HepG2 (cell line): Measurements from ENCODE around the gene MGA. TPM values are rescaled to one million over a fixed set of nuclear protein-coding genes. Genes with fewer than 3 reads are reported as not detected.
"Not testable (repeated sequence)": the region's sequence is repeated elsewhere in the genome, so short reads cannot be mapped to it uniquely, and the experiment has no call there.

Experiments
- ATAC-seq: fragments of 200-7000 bp; cut with Tn5 transposase; 3 replicates; pipeline ENCODE4 v1.9.1; 2020; ENCODE audit warnings: mild to moderate bottlenecking, moderate library complexity
- BruUV-seq: library from RNA; stranded (reverse); fragments of 400-500 nt; replicated peaks from 2 replicates; lab custom pipeline; 2021; lab: Mats Ljungman, UMichigan
- CTCF ChIA-PET: fragments of 300-600 bp; formaldehyde crosslinking; extraction: SDS; loops from one replicate; lab custom pipeline; 2021; ENCODE audit warnings: low total read pairs, inconsistent platforms, low intra/inter-chr PET ratio; lab: Yijun Ruan, JAX
- POLR2A ChIA-PET: fragments of 350-600 bp; sonication (Branson Sonifier 250); formaldehyde crosslinking; loops from one replicate; lab custom pipeline; 2020; ENCODE audit warnings: antibody characterized with exemption, inconsistent platforms; lab: Yijun Ruan, JAX
- DNase-seq: peaks from one replicate; pipeline ENCODE4 v3.0.0-alpha.2; 2015; ENCODE audit warnings: low spot score
- FAIRE-seq: peaks from 3 replicates; lab custom pipeline; 2011; peaks lifted over from hg19 to GRCh38; lab: Jason Lieb, UNC
- H2AFZ ChIP-seq: one replicate; pipeline ENCODE4 v1.6.1; 2011; ENCODE audit warnings: low read length, inconsistent platforms
- H3K27ac ChIP-seq: fragments of 300-600 bp; 3 replicates; pipeline ENCODE4 v1.8.0; 2011; ENCODE audit warnings: mixed run types, mild to moderate bottlenecking, mixed read lengths, low read length, inconsistent platforms; ENCODE audit not compliant: insufficient read depth; ENCODE audit errors: extremely low read length
- H3K27me3 ChIP-seq, 2 experiments: fragments of 200-600 bp in 1 of 2; 2 replicates in 1 of 2; 3 replicates in 1 of 2; pipeline versions ENCODE4 v1.6.0 to v1.8.0; 2011; ENCODE audit warnings: low read length in 2 of 2, mild to moderate bottlenecking in 2 of 2, moderate library complexity in 2 of 2, inconsistent platforms in 1 of 2; ENCODE audit not compliant: insufficient read depth in 2 of 2, control insufficient read depth in 1 of 2
- H3K36me3 ChIP-seq, 2 experiments: fragments of 200-600 bp in 1 of 2; replicated peaks in 1 of 2; 2 replicates in 1 of 2; 3 replicates in 1 of 2; pipeline versions ENCODE4 v1.5.1 to v1.8.0; 2011; ENCODE audit warnings: low read length in 2 of 2, inconsistent platforms in 1 of 2; ENCODE audit not compliant: insufficient read depth in 2 of 2, control insufficient read depth in 1 of 2
- H3K4me1 ChIP-seq: 2 replicates; pipeline ENCODE4 v1.5.1; 2012; ENCODE audit warnings: low read length, inconsistent platforms; ENCODE audit not compliant: insufficient read depth
- H3K4me2 ChIP-seq: 2 replicates; pipeline ENCODE4 v1.6.0; 2011; ENCODE audit warnings: low read depth, low read length, inconsistent platforms
- H3K4me3 ChIP-seq, 3 experiments: fragments of 200-600 bp in 1 of 3; sonication (generic), shearing (Covaris generic) in 1 of 3; replicated peaks in 1 of 3; 2 replicates each; pipeline ENCODE4 v1.5.1; 2011 to 2016; ENCODE audit warnings: low read length in 3 of 3, inconsistent platforms in 2 of 3, low read depth in 2 of 3, mild to moderate bottlenecking in 2 of 3, control low read depth in 1 of 3, mixed read lengths in 1 of 3; ENCODE audit not compliant: insufficient read depth in 1 of 3
- H3K79me2 ChIP-seq: one replicate; pipeline ENCODE4 v1.6.1; 2011; ENCODE audit warnings: low read length, inconsistent platforms; ENCODE audit not compliant: insufficient read depth
- H3K9ac ChIP-seq: 2 replicates; pipeline ENCODE4 v1.6.0; 2011; ENCODE audit warnings: mild to moderate bottlenecking, low read depth, low read length, inconsistent platforms; ENCODE audit not compliant: insufficient read depth
- H3K9me3 ChIP-seq: 2 replicates; pipeline ENCODE4 v1.5.1; 2012; ENCODE audit warnings: mild to moderate bottlenecking, low read length
- H4K20me1 ChIP-seq: 2 replicates; pipeline ENCODE4 v1.6.0; 2011; ENCODE audit warnings: inconsistent platforms, mild to moderate bottlenecking, low read length, moderate library complexity; ENCODE audit not compliant: insufficient read depth
- JUN ChIP-seq: sonication (generic); formaldehyde crosslinking; IDR thresholded peaks from 2 replicates; pipeline ENCODE4 v1.4.0; 2020; ENCODE audit warnings: mild to moderate bottlenecking, missing genetic modification reagents
- KDM1A ChIP-seq: IDR thresholded peaks from 2 replicates; pipeline ENCODE4 v1.6.1; 2016; ENCODE audit warnings: missing compliant biosample characterization
- MTA1 ChIP-seq: sonication (generic); formaldehyde crosslinking; IDR thresholded peaks from 2 replicates; pipeline ENCODE4 v1.4.0; 2020; ENCODE audit warnings: missing genetic modification reagents, mild to moderate bottlenecking, borderline replicate concordance
- MTERF4 ChIP-seq: sonication (generic); formaldehyde crosslinking; IDR thresholded peaks from 2 replicates; pipeline ENCODE4 v1.8.0; 2023; ENCODE audit warnings: mild to moderate bottlenecking, missing genetic modification reagents
- TCF12 ChIP-seq, 2 experiments: fragments of 450-650 bp in 1 of 2; sonication (generic) in 1 of 2; formaldehyde crosslinking in 1 of 2; IDR thresholded peaks; 2 replicates each; pipeline versions ENCODE4 v1.6.1 to v1.8.0; 2017 to 2022; ENCODE audit warnings: antibody characterized with exemption in 1 of 2, mild to moderate bottlenecking in 1 of 2, missing genetic modification reagents in 1 of 2, moderate library complexity in 1 of 2
- TFE3 ChIP-seq: IDR thresholded peaks from 2 replicates; pipeline ENCODE4 v1.6.1; 2016
- ZNF33B ChIP-seq: sonication (generic); formaldehyde crosslinking; IDR thresholded peaks from 2 replicates; pipeline ENCODE4 v1.5.1; 2020; ENCODE audit warnings: mild to moderate bottlenecking, missing genetic modification reagents
- ZNF513 ChIP-seq: sonication (generic); formaldehyde crosslinking; conservative IDR thresholded peaks from 2 replicates; pipeline ENCODE4 v1.5.0; 2020; ENCODE audit warnings: missing genetic modification reagents
- ZNF691 ChIP-seq: sonication (generic); formaldehyde crosslinking; IDR thresholded peaks from 2 replicates; pipeline ENCODE4 v1.4.0; 2020; ENCODE audit warnings: missing genetic modification reagents, low read depth, mild to moderate bottlenecking, borderline replicate concordance
- ZNF7 ChIP-seq: IDR thresholded peaks from 2 replicates; pipeline ENCODE4 v1.6.1; 2016; ENCODE audit warnings: missing biosample characterization, missing genetic modification reagents
- ZNF709 ChIP-seq: sonication (generic); formaldehyde crosslinking; IDR thresholded peaks from 2 replicates; pipeline ENCODE4 v1.5.0; 2020; ENCODE audit warnings: mild to moderate bottlenecking, missing genetic modification reagents
- WGBS: methylation state at CpG from one replicate; pipeline ENCODE4 v1.1.6; 2017; ENCODE audit warnings: low lambda C conversion rate; 5-methylcytosine and 5-hydroxymethylcytosine counted together
- in situ Hi-C: cut with HindIII; loops from 2 replicates; pipeline ENCODE4 v1.10.0; 2017; ENCODE audit warnings: low pct_unique_long_range_greater_than_20kb; ENCODE audit not compliant: extremely low pct_ligation_motif_present
- intact Hi-C: fragments of 100-400 bp; cut with micrococcal nuclease; formaldehyde crosslinking; loops from one replicate; pipeline ENCODE4 v1.10.0; 2022; ENCODE audit not compliant: unreplicated experiment
- polyA plus RNA-seq, 8 experiments: library from polyadenylated mRNA; depleted of rRNA in 3 of 8; stranded (reverse) in 7 of 8; unstranded in 1 of 8; fragments of >200 nt; fragmentation: Illumina TruSeq in 4 of 8; extraction: Trizol in 4 of 8; gene quantifications; 2 replicates each; pipeline versions ENCODE4 v1.2.1 to v1.2.3, GENCODE V29; 2011 to 2016; ENCODE audit warnings: low read depth in 4 of 8, missing spikeins in 1 of 8, mixed read lengths in 1 of 8; ENCODE audit not compliant: insufficient read depth in 1 of 8
- total RNA-seq, 5 experiments: library from RNA; depleted of rRNA; stranded (reverse); fragments of >200 nt; fragmentation: Illumina TruSeq; extraction: Trizol; gene quantifications; 2 replicates each; pipeline ENCODE4 v1.2.3, GENCODE V29; 2016; ENCODE audit warnings: low read depth in 1 of 5

MGA gene
- total and polyA plus RNA-seq, 2 of the 13 experiments (the other 11 are each of a cell fraction or from before 2014, with no cell fraction given), result 5.3 to 59.0 TPM

GRCh38 chr15:41727143-41727542, 66.9 kb downstream of the MGA start:
- no peak for ATAC-seq
- 96% methylated on average over 3 of the region's 3 CpGs for WGBS
- CTCF ChIA-PET, result no interaction called here

GRCh38 chr15:41728061-41728460, 67.9 kb downstream of the MGA start:
- intact Hi-C loops, H3K9me3 ChIP-seq, CTCF ChIA-PET, FAIRE-seq, H4K20me1 ChIP-seq, H3K4me2 ChIP-seq, BruUV-seq, H3K4me3 ChIP-seq, H3K79me2 ChIP-seq, H2AFZ ChIP-seq, ATAC-seq, DNase-seq, H3K27me3 ChIP-seq, in situ Hi-C loops, H3K9ac ChIP-seq, H3K4me1 ChIP-seq, POLR2A ChIA-PET, H3K27ac ChIP-seq: not testable (repeated sequence)
- H3K36me3 ChIP-seq, result peaks cover 1 to 16% of the 10 kb centered on the region in 2 experiments; a peak in 2 of 5 replicates
- 96% methylated on average over 11 of the region's 11 CpGs for WGBS

More at GRCh38 chr15:41727143-41727542, 66.9 kb downstream of the MGA start:
- Histone ChIP-seq H2AFZ (no peak overlapping the region), H3K4me2 (no peak overlapping the region), H3K9me3 (no peaks in the 10 kb centered on the region), H3K79me2 (no peaks in the 10 kb centered on the region), H3K9ac (no peak overlapping the region), H3K4me3 (no peak overlapping the region), H3K27ac (no peak overlapping the region), H3K36me3 (peaks cover 1 to 25% of the 10 kb centered on the region in 2 experiments; a peak in 3 of 5 replicates), H4K20me1 (no peaks in the 10 kb centered on the region), H3K4me1 (no peaks in the 10 kb centered on the region), H3K27me3 (no peaks in the 10 kb centered on the region)
- TF ChIP-seq ZNF513 (no peak), TCF12 (IDR thresholded peaks at IDR 0.05) (no peak), TCF12 (CRISPR knock-in tag; IDR thresholded peaks at IDR 0.05) (no peak), ZNF33B (CRISPR knock-in tag) (no peak), ZNF709 (no peak), ZNF691 (CRISPR knock-in tag) (no peak), MTA1 (no peak), TFE3 (no peak), KDM1A (CRISPR knock-in tag) (no peak), MTERF4 (CRISPR knock-in tag) (no peak), JUN (CRISPR knock-in tag) (no peak), ZNF7 (no peak)
- no peak for DNase-seq
- in situ Hi-C loops (no loop called here), intact Hi-C loops (no loop called here)
- BruUV-seq, result no TSS peak
- FAIRE-seq, result no peak
- POLR2A ChIA-PET, result no interaction called here
